GM10266 (cell line): ENCODE data around the gene NOSTRIN.

Experiments
- DNase-seq: peaks from one replicate; pipeline ENCODE4 v3.0.0; 2012; ENCODE audit errors: extremely low spot score
- TF ChIP-seq, protein P1 (sequence below): IDR thresholded peaks from 2 replicates; pipeline ENCODE4 v1.5.1; 2012; ENCODE audit warnings: mild to moderate bottlenecking, low read depth; ENCODE audit not compliant: control insufficient read depth, insufficient read depth; ENCODE audit errors: missing control alignments

The NOSTRIN gene

DNA sequence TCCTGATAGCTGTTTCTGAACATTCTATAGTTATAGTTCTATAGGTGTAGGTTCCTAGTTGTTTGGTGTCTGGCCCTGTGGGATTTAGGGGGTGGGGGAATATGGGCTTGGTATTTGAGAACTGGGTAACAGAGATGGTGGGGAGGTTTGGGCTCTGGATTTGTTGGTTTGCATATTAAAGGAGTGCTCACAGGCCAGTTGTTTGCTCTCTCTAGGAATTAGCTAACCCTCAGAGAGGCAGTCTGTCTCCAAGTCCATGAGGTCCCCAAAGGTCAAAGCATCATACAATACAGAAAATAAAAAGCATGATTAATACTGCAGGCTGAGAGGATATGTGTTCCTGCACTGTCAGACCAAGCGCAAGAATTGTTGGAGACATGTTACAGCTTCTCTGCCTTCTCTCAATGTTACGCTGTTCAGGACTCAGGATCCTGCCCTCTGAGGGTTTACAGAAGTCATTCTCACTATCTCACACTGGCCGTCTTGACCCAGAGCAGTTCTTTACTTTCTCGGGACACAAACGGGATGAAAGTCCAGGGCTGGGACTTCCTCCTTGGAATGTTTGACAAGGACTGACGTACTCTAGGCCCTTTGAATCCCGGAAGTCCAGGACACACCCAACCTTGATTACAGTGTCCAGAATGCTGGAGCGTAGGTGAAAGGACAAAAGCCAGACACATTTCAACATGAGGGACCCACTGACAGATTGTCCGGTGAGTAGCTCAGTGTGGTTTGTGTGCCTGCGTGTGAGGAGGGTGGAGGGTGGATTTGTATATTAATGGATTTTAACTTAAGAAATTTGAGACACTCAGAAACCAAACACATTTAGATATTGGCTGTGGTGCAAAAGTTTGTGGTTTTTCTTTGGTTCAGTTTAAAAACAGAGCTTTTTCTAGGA, at the start of gene NOSTRIN:
TSS of gene NOSTRIN (plus strand) at position 677 of the 898 bp plus-strand sequence. CDS start at position 687, 10 bp downstream.
- TF ChIP-seq, protein P1, sequence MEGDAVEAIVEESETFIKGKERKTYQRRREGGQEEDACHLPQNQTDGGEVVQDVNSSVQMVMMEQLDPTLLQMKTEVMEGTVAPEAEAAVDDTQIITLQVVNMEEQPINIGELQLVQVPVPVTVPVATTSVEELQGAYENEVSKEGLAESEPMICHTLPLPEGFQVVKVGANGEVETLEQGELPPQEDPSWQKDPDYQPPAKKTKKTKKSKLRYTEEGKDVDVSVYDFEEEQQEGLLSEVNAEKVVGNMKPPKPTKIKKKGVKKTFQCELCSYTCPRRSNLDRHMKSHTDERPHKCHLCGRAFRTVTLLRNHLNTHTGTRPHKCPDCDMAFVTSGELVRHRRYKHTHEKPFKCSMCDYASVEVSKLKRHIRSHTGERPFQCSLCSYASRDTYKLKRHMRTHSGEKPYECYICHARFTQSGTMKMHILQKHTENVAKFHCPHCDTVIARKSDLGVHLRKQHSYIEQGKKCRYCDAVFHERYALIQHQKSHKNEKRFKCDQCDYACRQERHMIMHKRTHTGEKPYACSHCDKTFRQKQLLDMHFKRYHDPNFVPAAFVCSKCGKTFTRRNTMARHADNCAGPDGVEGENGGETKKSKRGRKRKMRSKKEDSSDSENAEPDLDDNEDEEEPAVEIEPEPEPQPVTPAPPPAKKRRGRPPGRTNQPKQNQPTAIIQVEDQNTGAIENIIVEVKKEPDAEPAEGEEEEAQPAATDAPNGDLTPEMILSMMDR = no peak
- DNase-seq = no peak

- TF ChIP-seq, protein P1 = no peak
- no peak for DNase-seq
Measured at GRCh38 chr2:168753765-168754329, 48.6 kb upstream of the NOSTRIN start.

DNA sequence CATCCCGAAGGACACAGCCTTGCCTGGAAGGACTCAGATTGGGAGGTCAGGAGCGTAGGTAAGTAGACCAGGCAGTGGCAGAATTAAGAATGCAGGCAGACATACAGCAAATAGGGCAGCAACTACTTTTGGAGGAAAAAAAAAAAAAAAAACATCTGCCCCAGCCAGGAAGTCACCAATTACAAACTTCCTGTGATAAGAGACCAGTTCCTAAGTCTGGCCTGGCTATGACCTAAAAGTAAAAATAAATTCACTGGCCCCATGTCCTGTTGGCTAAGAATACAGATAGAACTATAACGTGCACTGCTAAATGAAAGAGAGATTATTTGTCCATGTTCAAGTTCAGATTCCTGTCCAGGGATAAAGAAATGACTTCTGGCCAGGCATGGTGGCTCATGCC, 45.2 kb upstream of the NOSTRIN start:
- no peak for DNase-seq
- TF ChIP-seq, protein P1 = no peak

GRCh38 chr2:168758970-168759820, 43.2 kb upstream of the NOSTRIN start:
- TF ChIP-seq, protein P1 = peak; percentile 44
- peak; percentile 39 for DNase-seq

- no peak for DNase-seq
- TF ChIP-seq, protein P1 = no peak
Measured at GRCh38 chr2:168765401-168765800, 37.0 kb upstream of the NOSTRIN start.

GRCh38 chr2:168766600-168766999, 35.8 kb upstream of the NOSTRIN start:
- DNase-seq = no peak
- TF ChIP-seq, protein P1 = no peak
